WTC11 (cell line): Measurements from ENCODE around the gene MRPS6.

Experiments used
- ATF2 ChIP-seq: sonication (generic); formaldehyde crosslinking; IDR thresholded peaks from 2 replicates; pipeline ENCODE4 v1.8.1; 2022; ENCODE audit warnings: low read depth, missing genetic modification reagents, borderline replicate concordance
- ATF3 ChIP-seq: sonication (generic); formaldehyde crosslinking; conservative IDR thresholded peaks from 2 replicates; pipeline ENCODE4 v1.8.1; 2022; ENCODE audit warnings: mild to moderate bottlenecking, missing genetic modification reagents
- CBFB ChIP-seq: sonication (generic); formaldehyde crosslinking; IDR thresholded peaks from 2 replicates; pipeline ENCODE4 v1.8.1; 2022; ENCODE audit warnings: mild to moderate bottlenecking, low read depth, missing genetic modification reagents
- CTCF ChIP-seq: fragments of 200-600 bp; IDR thresholded peaks from 2 replicates; pipeline ENCODE4 v1.8.0; 2022; ENCODE audit warnings: antibody characterized with exemption
- HMGXB4 ChIP-seq: sonication (generic); formaldehyde crosslinking; IDR thresholded peaks from 2 replicates; pipeline ENCODE4 v1.8.1; 2023; ENCODE audit warnings: mild to moderate bottlenecking, moderate library complexity, missing genetic modification reagents
- PRDM15 ChIP-seq: sonication (generic); formaldehyde crosslinking; IDR thresholded peaks from 2 replicates; pipeline ENCODE4 v1.8.0; 2022; ENCODE audit warnings: missing genetic modification reagents
- PRRX2 ChIP-seq: fragments of 250-450 bp; sonication (Bioruptor Pico); IDR thresholded peaks from 2 replicates; pipeline ENCODE4 v1.8.0; 2021; ENCODE audit warnings: mild to moderate bottlenecking
- ZBTB21 ChIP-seq: sonication (generic); formaldehyde crosslinking; IDR thresholded peaks from 2 replicates; pipeline ENCODE4 v1.8.1; 2023; ENCODE audit warnings: mild to moderate bottlenecking, missing genetic modification reagents, borderline replicate concordance

- TF ChIP-seq PRDM15 (CRISPR knock-in tag): no peak
- no peak for TF ChIP-seq ATF3
- no peak for TF ChIP-seq CTCF
- no peak for TF ChIP-seq ZBTB21 (CRISPR knock-in tag)
- TF ChIP-seq PRRX2: no peak
- no peak for TF ChIP-seq CBFB (CRISPR knock-in tag)
- TF ChIP-seq HMGXB4 (CRISPR knock-in tag): no peak
- no peak for TF ChIP-seq ATF2 (CRISPR knock-in tag)
Measured at GRCh38 chr21:34177919-34178567, 104.7 kb downstream of the MRPS6 start.
